GM19463 (cell line): Measurements from ENCODE around the gene GALK2.
"Not testable (repeated sequence)": the region's sequence is repeated elsewhere in the genome, so short reads cannot be mapped to it uniquely, and the experiment has no call there.

Experiments
- ATAC-seq: cut with Tn5 transposase; IDR thresholded peaks from one replicate; pipeline ENCODE4 v1.9.1; 2021; ENCODE audit warnings: mild to moderate bottlenecking, moderate library complexity; ENCODE audit not compliant: unreplicated experiment

The GALK2 gene

DNA sequence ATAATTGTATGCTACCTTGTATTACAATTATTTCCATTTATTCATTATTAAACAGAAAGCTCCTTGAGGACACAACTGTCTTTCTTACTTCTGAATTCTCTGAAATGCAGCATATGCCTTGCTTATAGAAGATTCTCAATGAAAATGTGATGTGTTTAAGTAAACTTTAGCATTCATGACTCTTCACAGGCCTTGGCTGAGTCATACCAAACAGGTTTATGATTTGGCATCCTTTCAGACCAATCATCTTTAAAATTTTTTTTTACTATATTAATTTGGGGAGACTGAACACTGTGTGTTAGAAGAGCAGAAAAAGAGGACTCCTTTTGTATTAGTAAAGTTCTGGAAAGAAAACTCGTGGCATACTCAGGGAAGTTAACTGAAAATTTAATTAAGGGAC, 6.4 kb upstream of the GALK2 start:
- ATAC-seq, result no peak

DNA sequence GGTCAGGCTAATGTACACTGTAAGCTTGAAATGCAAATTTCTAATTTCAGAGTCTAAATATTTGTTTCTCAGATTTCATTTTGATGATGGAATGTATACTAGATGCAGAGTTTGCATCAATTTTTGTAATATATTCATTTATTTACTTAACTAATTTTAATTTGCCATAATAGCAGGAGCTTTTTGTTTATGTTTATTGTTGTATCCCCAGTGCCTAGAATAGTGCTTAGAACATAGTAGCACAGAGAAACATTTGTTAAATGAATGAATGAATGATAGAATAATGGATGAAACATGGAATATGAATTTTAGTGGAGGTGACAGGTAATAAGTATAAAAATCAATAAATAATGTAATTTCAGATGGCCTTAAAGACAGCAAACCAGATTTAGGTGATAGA, 5.2 kb upstream of the GALK2 start:
- no peak for ATAC-seq

DNA sequence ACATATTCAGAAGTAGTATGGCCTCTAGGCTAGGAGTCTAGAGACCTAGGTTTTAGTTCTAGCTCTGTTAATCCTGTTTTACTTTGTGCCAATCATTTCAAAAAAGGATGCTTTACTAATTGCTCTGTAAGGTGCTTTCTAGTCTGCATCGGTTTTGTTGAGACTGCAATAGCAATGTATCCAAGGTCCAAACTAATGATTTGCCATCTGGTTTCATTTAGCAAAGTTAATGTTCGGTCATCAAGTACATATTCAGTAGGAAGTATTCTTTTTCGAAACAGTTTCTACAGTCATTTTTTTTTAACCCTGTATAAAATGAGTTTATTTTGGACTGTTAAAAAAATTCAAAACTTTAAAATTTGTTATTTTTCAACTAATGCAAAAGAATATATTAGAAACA, 2.0 kb upstream of the GALK2 start:
- ATAC-seq, result no peak

DNA sequence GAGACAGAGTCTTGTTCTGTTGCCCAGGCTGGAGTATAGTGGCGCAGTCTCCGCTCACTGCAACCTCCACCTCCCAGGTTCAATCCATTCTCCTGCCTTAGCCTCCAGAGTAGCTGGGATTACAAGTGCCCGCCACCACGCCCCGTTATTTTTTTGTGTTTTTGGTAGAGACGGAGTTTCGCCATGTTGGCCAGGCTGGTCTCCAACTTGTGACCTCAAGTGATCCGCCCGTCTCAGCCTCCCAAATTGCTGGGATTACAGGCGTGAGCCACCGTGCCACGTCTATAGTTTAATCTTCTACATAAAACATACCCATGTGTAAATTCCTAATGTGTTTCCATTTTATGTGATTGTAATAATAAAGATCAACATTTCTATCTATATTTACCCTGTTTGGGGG, 1.7 kb downstream of the GALK2 start:
- ATAC-seq, result no peak

DNA sequence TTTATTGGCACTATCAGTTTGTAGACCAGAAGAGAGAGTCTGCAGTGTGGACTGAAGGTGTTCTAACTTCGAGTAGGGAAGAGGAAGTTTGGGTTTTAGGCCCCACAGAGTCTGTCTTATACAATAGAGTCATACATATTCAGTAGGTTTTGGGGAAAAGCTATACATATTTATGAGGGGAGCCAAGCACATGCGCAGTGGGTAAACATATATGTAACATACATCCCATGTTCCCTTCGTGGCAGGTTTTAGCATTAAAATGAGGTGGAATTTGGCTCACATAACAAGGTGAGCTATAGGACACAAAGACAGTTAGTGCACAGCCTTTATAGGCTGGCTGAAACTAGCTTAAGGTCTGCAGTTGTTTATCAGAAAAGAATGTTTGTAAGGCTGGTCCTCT, 4.9 kb downstream of the GALK2 start:
- ATAC-seq, result no peak

DNA sequence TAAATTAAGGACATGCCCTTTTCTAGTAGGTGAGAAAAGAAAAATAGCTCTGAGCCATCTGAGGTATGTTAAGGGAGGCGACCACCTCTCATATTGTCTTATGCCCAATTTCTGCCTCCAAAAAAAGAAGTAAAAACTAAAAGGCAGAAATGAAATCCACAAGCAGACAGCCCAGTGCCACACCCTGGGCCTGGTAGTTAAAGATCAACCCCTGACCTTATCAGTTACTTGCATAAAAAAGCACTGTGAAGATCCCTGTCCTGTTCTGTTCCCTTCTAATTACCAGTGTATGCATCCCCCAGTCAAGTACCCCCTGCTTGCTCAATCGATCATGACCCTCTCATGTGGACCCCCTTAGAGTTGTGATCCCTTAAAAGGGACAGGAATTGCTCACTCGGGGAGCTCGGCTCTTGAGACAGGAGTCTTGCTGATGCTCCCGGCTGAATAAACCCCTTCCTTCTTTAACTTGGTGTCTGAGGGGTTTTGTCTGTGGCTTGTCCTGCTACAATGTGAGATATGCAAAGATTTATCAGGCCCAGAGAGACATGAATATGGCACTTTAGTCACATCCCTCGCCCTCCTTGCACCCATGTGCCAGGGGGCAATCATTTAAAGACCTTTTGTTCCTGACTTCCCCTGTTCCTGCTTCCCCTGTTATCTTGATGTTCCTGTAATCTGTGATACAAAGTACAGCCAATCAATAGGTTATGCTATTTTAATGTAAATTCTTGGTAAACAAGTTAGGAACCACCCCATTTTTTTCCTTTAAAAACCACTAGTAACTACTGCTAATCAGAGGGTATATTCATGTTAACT, 5.7 kb downstream of the GALK2 start:
- not testable (repeated sequence) for ATAC-seq

DNA sequence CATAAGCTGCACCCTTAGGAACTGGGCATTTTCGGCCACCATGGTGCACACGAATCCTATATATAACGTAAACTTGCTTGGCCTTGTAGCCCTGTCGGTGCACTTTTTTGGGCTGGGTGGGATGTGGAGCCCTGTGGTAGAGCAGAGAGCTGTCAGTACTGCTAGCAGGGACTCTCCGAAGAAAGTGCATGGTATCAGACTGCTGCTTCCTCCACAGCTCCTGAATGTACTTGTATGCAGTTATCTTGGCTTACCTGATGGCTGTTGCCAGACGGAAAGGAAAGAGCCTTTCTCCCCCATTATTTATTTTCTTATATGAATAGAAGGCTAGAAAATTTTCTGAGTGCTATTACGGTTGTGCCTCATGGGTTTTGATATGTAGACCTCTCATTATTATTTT, 8.4 kb downstream of the GALK2 start:
- ATAC-seq, result no peak

DNA sequence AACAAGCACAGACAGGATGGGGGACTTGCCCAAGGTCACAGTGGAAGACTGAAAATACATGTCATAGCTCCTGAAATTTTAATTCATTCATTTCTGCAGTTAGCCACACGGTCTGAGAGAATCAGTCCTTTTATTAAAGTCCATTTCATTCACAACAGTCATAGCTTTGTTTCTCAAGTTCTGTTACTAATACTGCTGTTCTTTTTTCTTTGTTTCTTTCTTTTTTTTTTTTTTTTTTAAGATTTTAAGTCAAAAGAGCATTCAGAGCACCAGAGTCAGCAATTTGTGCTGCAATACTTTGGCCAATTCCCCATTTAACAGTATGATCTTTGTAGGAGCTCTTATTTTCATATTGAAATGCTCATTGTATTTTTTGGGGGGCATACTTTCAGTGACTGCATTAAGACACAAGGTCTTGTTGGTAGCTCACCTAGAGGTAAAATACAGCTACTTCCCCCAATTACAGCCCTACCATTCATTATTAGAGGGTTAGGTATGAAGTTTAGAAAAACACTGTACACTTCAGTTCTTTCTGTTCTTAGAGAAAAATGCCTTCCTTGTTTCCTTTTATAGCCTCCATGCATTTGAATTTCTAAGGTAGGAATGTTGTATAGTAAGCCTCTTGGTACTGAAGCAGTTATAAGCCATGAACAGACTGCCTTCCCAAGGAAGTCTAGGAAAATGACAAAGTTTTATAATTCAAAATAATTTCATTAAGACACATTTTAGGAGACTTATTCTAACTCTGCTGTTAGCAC, 9.6 kb downstream of the GALK2 start:
- no peak for ATAC-seq

DNA sequence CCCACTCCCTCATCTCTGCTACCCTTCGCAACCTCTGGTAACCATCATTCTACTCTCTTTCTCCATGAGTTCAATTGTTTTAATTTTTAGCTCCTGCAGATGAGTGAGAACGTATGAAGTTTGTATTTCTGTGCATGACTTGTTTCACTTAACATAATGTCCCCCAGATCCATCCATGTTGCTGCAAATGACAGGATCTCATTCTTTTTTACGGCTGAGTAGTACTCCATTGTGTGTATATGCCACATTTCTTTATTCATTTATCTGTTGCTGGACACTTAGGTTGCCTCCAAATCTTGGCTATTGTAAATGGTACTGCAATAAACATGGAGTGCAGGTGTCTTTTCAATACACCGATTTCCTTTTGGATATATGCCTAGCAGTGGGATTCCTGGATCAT, 12.1 kb downstream of the GALK2 start:
- no peak for ATAC-seq

DNA sequence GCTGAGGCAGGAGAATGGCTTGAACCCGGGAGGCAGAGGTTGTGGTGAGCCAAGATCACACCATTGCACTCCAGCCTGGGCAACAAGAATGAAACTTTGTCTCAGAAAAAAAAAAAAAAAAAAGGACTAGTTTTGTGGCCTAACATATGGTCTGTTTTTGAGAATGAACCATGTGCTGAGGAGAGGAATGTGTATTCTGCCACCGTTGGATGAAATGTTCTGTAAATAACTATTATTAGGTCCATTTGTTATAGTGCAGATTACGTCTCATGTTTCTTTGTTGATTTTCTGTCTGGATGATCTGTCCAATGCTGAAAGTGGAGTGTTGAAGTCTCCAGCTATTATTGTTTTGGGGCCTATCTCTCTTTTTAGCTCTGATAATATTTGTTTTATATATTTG, 13.7 kb downstream of the GALK2 start:
- not testable (repeated sequence) for ATAC-seq

DNA sequence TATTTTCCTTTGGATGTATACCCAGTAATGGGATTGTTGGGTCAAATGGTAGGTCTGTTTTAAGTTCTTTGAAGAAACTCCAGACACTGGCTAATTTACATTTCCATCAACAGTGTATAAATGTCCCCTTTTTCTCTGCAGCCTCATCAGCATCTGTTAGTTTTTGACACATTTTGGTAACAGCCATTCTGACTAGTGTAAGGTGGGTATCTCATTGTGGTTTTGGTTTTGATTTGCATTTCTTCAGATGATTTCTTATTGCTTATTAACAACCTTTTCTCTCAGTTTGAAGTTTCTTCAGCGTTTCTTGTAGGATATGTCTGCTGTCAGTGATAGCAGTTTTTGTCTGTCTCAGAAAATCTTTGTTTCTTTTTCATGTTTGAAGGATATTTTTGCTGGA, 15.4 kb downstream of the GALK2 start:
- ATAC-seq, result peak; percentile 80

DNA sequence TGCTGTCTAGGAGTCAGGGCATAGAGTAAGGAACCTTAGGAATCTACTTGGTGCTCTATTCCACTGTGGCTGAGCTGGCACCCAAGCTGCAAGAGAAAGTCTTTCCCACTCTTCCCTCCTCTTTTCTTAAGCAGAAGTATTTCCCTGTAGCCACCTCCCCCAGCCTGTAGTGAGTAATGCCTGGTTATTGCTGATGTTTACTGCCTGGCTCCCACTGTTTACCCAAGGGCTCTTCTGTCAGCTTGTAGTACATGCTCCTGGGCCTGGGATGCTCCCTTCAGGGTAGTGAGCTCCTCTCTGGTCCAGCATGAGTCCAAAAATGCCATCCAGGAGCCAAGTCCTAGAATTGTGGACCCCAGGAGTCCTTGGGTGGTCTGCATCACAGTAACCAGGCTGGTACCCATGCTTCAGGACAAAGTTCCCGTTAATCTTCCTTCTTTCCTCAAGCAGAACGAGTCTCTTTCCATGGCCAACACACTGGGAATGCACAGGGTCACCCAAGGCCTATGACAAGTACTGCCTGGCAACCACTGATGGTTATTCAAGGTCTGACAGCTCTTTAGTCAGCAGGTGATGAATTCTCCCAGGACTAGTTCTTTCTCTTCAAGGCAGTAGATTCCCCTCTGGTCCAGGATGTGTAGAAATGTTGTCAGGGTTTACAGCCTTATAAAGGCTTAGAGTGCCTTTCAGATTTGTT, 17.6 kb downstream of the GALK2 start:
- ATAC-seq, result no peak

DNA sequence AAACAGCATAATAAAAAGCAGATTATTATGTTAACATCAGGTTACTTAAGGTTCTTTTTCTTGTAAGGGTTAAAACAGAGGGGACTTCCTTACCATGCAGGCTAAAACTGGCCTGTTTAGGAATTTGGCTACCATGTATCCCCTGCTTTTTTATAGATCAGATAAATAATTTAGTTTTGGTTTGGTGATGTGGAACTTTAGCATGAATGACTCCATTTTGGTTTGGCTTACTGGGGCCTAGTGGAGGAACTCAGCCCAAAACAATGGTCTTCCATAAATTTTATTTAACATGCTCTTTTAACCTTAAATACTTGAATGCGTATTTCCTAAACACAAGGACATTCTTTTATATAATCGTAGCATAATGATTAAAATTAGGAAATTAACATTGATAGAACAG, 18.9 kb downstream of the GALK2 start:
- ATAC-seq, result no peak

DNA sequence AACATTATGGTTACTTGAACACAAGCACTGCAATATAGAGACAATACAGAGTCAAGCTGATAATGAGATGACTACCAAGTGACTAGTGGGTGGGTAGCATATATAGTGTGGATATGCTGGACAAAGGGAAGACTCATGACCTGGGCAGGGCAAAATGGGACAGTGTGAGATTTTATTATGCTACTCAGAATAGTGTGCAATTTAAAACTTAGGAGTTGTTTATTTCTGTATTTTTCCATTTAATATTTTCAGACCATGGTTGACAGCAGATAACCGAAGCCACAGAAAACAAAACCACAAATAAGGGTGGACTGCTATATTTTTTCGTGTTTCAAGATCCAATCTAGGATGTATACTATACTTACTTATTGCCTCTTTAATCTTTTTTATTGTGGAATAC, 19.6 kb downstream of the GALK2 start:
- ATAC-seq, result no peak

DNA sequence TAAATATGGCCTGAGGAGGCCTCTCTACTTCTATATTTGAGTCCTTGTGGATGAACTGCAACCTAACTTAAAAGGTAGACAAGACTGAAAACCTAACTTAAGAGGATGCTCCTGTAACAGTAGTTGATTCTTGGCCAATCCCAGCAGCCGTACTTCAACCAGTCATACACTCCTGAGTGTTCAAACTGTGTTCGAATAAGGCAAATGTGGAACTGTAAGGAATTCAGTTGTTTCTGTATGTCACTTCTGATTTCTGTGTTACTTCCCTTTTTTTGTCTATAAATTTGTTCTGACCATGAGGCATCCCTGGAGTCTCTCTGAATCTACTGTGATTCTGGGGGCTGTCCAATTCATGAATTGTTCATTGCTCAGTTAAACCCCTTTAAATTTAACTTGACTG, 20.5 kb downstream of the GALK2 start:
- no peak for ATAC-seq

DNA sequence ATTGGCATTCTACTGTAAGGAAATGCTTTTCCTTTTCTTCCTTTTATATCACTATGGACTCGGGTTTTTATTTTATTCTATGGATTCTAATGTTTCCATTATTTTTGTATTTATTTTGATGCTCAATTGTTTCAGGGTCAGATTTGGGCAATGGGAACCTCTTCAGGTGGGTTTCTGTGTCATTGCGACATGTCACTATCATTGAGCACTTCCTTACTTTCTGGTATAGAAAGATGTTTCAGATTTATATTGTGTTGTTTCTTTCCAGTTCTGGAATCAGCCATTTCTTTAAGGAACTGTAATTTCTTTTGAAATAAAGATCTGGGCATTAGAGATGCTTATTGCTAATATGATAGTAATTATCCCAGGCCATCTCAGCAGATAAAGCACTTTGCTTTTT, 21.8 kb downstream of the GALK2 start:
- ATAC-seq, result no peak

DNA sequence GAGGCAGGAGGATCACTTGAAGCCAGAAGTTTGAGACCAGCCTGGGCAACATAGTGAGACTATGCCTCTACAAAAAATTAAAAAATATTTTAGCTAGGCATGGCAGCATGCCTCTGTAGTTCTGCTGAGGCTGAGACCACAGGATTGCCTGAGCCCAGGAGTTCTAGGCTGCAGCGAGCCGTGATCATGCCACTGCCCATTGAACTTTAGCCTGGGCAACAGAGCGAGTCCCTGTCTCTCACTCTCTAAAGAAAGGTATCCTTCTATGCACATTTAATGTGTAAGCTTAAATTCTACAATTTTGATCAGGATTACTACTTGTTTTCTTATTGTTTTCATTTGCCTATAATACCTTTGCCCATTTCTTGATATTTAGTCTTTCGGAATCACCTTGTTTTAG, 26.8 kb downstream of the GALK2 start:
- no peak for ATAC-seq

DNA sequence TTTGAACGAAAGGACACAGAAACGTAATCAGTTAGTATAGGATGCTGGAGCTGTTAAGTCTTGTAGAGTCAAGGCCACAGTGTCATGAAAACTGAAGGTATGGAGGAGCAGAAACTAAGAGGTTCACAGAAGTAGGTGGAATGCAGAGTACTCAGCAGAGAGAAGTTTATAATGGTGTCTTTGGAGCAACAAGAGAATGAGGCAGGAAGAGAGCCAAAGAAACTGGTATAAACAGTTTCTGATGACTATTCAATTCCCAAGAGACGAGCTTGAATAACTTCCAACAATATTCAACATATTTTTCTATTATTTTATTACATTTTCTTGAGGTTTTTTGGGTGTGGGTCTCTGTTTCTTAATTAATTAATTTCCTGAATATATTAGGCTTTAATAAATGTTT, 29.6 kb downstream of the GALK2 start:
- no peak for ATAC-seq

DNA sequence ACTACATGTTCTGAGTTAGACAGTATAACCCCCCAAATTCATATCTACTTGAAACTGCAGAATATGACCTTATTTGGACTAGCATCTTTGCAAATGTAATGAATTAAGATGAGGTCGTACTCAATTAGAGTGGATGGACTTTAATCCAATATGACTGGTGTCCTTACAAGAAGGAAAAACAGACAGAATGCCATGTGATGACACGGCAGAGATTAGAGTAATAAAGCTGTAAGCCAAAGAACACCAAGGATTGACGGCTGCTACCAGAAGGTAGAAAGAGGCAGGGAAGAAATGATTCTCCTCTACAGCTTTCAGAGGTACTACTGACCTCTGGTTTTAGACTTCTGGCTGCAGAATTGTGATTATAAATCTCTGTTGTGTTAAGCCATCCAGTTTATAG, 30.3 kb downstream of the GALK2 start:
- no peak for ATAC-seq

DNA sequence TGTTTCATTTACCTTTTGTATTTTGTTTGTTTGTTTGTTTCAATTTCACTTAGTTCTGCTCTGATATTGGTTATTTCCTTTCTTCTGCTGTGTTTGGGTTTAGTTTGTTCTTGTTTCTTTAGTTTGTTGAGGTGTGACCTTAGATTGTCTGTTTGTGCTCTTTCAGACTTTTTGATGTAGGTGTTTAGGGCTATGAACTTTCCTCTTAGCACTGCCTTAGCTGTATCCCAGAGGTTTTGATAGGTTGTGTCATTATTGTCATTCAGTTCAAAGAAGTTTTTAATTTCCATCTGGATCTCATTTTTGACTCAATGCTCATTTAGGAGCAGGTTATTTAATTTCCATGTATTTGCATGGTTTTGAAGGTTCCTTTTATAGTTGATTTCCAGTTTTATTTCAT, 38.1 kb downstream of the GALK2 start:
- not testable (repeated sequence) for ATAC-seq

DNA sequence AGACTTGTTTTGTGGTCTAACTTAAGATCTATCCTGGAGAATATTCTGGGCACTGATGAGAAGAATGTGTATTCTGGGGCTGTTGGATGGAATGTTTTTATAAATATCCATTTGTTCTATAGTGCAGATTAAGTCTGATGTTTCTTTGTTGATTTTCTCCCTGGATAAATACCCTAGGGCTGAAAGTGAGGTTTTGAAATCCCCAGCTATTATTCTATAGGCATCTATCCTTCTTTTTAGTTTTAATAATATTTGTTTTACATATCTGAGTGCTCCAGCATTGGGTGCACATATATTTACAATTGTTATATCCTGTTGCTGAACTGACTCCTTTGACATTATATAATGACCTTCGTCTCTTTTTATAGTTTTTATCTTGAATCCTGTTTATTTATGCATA, 42.9 kb downstream of the GALK2 start:
- no peak for ATAC-seq
